Stimulated activated CD4-positive, alpha-beta T cell treated with anti-CD3 and anti-CD28 coated beads, TNF-alpha, amount 100 ng/mL, for 24 hours (primary cell): ENCODE data around the gene RNF31.
A peak's percentile ranks its signal among the peaks of the same experiment; 100 is the strongest.

ENCODE experiments used
- DNase-seq, 3 experiments: peaks; one replicate each; pipeline ENCODE4 v3.0.0-alpha.2; 2020; ENCODE audit warnings: low read depth in 3 of 3

The RNF31 gene

DNA sequence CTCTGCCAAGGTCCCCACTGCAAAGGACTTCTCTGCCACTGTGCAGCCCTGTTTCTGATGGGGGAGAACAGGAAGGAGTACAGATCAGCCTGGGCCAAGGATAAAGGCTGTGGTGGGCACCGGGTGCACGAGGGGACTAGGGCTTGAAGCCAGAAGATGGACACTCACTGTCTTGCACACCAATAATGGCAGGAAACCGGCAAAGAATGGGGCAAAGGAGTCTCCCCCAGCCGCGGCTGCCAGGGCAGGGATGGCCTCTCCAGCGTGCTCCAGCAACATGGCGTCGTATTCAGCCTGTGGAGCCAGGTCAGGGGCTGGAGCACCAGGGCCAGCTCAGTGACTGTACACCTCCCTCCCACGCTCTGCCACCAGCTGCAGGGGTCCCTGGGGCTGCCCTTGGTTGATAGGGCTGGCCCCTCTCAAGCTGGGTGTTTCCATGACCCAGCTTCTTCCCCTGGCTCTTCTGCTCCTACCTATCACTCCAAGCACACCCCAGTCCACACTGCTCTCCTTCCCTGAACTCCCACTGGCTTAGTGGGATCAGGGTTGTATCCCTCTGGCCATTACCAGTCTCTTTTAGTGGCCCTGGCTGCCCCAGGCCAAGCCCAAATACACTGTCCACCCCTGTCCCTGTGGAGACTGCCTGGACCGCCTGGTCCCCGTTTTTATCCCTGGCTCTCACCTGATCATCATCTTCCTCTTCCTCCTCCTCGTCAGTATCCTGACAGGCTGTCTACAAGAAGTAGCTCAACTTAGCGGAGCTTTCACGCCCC lies 35.0 kb downstream of the RNF31 start:
- no peak for DNase-seq

GRCh38 chr14:24183014-24183481 lies 35.8 kb downstream of the RNF31 start:
- DNase-seq, result no peak

- no peak for DNase-seq
Measured at GRCh38 chr14:24184104-24184970, 37.0 kb downstream of the RNF31 start.

DNA sequence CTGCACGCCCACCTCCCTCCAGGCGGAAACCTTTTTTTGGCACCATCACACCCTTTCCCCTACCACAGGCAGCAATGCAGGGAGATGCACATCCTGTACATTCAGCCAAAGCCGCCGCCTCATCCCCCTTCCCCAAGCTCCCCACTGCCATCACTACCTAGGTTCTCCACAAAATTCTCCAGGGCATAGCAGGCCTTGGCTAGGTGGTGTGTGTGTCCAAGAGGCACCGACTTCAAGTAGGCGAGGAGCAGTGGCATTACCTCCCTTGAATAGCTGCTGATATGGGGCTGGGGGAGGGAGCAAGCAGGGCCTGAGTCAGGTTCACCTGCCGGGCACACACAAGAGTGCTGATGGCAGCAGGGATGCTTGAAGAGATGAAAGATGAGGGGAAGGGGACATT lies 37.7 kb downstream of the RNF31 start:
- no peak for DNase-seq

DNA sequence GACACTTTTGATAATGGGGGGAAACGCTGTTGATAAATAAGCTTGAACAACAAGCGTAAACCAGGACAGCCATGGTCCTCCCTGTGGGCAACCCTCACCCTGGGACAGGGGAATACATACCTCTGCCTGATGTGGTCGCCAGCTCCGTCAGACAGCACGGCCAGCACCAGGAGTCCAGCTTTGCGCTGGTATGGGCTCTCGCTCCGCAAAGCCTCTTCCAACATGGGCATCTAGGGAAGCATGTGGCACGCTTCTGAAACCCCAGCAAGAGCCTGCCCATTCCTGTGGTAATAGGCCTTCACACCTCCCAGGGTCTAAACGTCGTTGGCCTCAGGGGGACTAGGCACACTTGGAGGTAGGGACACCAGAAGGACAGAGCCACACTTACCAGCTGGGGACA lies 38.4 kb downstream of the RNF31 start:
- no peak for DNase-seq

DNA sequence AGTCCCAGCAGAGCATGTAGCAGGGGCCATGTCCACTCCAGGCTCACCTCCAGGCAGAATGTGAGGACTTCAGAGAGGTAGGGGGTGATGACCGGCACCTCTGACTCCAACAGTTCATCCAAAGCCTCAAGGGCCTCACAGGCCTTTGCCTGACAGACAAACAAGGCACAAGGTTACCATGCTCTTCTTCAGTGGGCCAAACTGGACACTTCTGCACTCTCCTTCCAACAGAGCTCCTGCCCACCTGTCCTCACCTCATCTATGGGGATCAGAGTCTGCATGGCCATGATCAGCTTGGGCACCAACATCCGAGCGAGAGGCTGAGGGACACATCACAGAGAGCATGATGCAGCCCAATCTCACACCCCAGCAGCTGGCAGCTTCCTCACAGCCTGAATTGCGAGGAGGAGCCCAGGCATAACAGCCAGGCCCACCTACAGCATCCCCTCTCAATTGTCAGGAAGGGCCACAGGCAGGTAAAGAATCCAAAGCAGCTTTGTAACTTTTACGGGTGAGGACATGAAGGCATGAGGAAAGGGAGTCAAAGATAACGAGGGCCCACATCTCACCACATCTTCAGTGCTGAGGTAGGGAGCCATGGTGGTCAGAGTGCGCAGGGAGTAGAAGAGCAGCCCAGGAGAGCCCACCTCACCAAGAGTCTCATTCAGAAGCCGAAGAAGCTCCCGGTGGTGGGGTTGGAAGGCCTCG lies 39.7 kb downstream of the RNF31 start:
- no peak for DNase-seq

GRCh38 chr14:24187539-24187915 lies 40.2 kb downstream of the RNF31 start:
- DNase-seq, result no peak

GRCh38 chr14:24188251-24189058 lies 41.2 kb downstream of the RNF31 start, which contains the start of gene IPO4:
TSS of gene IPO4 (minus strand) at chr14:24188816. CDS start at chr14:24188787, 29 bp downstream.
- peak; percentile 90 to 95 (median 94) for DNase-seq

DNA sequence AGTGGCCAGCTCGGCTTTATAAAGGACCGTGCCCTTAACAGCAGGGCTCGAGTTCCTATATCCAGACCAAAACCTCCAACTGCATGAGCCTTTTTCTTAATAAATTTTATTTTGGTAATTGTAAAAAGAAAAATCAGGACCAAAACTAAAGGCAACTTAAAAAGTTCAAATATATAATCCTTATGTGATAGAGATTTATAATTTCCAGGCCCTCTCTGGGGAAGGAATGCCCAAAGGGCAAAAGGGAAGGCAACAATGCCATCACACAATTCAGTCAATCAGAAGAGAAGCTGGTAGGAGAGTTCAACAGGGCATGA lies 41.7 kb downstream of the RNF31 start:
- DNase-seq, result no peak

DNA sequence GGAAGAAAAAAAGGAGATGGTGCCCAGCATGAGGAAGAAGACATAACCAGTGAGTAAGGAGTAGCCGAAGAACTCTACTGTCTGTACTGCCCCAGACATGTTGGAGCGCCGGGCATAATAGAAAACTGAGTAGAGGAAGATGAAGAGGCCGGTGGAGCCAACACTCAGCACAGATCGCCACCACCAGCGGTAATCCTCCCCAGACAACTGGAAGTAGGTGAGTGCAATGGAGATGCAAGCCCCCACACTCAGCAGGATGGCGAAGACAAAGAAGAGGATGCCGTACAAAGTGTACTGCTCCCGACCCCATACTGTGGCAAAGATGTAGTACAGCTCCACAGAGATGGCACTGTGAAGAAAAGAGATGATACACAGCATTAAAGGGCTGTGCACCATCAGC lies 42.2 kb downstream of the RNF31 start:
- no peak for DNase-seq

DNA sequence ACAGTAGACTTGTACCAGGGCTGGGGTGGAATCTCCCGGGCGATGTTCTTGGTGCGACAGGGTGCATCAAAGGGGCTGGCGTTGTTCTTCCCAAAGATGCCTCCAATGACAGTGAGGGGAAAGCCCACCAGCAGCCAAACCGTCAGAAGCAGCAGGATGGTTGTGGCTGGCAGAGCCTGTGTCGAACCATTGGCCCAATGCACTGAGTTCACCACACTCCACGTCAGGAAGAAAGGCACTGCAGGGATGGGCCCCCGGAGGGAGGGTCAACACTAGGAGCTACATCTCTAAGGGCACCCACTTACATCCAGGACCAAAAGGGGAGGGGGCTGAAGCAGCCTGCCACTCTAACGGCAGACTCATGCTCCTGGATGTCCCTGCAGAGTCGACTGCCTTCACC lies 43.1 kb downstream of the RNF31 start:
- DNase-seq, result no peak

GRCh38 chr14:24192933-24193332 lies 45.6 kb downstream of the RNF31 start:
- DNase-seq, result no peak

DNA sequence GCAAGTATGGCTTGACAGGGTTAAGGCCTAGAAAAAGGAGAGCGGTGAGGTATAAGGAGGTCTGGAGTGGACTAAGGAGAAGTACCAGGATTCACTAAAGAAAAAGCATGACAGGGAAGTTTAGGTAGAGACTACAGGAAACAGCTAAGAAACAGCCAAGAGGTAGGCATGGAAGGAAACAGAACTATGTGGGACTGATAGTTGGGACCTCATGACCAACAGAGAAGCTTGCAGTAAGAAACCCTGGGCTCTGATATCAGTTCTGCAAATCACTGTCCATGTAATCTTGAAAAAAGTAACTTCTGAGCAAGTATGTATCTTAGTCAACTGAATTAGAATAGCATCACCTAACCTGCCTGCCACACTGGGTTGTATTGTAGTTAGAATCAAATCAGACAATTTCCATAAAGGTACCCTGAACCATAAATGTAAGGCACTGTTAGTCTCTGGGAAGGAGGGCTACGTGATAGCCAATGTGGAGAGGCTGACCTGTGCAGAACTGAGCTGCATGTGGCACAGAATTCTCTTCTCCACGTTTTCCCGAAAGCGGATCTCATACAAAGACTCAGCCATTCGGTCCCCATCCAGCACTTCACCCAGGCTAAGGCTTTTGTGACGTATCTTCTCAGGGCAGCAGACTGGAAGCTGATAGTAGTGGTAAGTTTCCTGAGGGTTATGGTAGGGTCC lies 47.0 kb downstream of the RNF31 start:
- DNase-seq, result no peak

DNA sequence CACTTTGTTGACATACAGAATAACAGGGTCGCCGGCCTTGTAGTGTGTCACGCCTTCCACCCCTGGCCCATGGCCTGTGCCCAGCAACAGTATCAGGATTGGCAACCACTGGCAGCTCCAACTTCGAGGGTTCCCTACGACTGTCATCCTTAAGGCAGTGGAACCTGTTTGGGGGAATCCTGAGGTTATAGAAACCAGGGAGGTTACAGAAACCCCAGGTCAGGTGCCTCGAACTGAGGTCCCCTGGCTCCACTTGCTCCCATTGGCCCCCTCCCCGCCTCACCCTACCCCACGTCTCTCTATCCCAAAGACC lies 47.5 kb downstream of the RNF31 start:
- DNase-seq, result no peak

DNA sequence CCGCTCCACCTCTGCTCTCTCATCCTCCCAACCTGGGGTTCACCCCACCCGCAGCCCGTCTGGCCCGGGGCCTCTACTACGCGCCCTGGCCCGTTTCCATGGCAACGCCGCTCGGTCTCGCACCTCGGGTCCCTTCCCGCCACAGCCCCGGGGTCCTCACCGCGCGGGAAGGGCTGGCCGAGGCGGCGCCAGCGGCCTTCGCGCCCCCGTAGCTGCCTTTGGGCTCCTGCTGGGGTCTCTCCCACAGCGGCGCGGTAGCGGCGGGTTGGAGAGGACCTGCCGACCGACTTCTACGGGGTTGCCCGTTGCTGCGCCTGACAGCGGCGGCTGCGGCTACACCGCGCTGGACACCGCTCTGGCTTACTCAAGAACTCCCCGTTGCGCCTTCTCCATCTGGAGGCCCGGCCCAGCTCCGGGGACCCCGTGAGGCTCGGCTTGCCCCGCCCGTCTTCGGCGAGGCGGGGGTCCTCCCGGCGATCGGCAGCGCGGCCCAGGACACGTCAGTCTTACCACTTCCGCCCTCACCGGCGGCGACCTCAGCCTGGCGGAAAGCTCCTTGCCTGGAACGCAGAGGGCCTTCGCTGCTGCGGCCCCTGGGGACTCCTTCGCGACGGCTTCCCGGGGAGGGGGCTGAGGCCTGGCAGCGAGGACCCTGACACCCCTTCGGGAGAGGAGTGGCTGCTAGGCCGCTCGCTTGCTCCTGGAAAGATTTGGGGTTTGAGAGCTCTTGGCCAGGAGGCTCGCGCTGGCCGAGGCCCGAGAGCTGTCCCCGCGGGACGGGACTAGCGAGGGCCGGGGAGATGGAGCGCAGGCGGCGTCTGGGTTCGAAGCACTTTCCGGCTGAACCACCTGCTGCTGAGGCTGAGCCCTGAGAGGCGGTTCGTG lies 48.1 kb downstream of the RNF31 start, which contains the start of gene TM9SF1:
TSS of gene TM9SF1 (minus strand) at position 256 of the 885 bp plus-strand sequence. CDS start 422 bp downstream, outside the sequence.
- peak; percentile 70 to 85 (median 76) for DNase-seq

GRCh38 chr14:24196071-24197055 lies 49.1 kb downstream of the RNF31 start:
- no peak for DNase-seq

DNA sequence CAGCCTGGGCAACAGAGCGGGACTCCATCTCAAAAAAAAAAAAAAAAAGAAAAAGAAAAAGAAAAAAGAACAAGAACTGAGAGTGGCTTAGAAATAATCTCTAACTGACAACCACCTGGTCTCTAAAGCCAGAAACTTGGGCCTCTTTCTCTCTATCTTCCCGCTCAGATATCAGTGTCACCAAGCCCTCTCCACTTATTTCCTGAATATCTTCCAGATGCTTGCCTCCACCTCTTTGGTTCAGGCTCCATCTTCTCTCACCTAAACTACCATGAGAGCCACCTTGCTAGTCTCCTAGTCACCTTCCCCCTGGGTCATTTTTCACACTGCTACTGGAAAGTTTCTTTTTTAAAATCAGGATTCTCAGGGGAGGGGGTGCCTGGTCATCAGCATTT lies 49.8 kb downstream of the RNF31 start:
- DNase-seq, result no peak

- DNase-seq, result no peak
Measured at GRCh38 chr14:24198814-24199524, 51.7 kb downstream of the RNF31 start.
